Panc1 (cell line): ENCODE measurements around the gene SCGB1D1. TPM values are rescaled to one million over a fixed set of nuclear protein-coding genes. Genes with fewer than 3 reads are reported as not detected.

ENCODE experiments used
- ATAC-seq: fragments of 200-7000 bp; cut with Tn5 transposase; 2 replicates; pipeline ENCODE4 v1.9.1; 2020; ENCODE audit warnings: mild to moderate bottlenecking, moderate library complexity
- BruUV-seq: library from RNA; stranded (reverse); fragments of 400-500 nt; replicated peaks from 2 replicates; lab custom pipeline; 2021; lab: Mats Ljungman, UMichigan
- CTCF ChIA-PET: fragments of 300-600 bp; sonication (Branson Sonifier 250); formaldehyde crosslinking; loops from one replicate; lab custom pipeline; 2022; ENCODE audit warnings: antibody characterized with exemption; lab: Charles Lee
- POLR2A ChIA-PET: fragments of 300-600 bp; sonication (Branson Sonifier 250); formaldehyde crosslinking; loops from one replicate; lab custom pipeline; 2022; ENCODE audit warnings: antibody characterized with exemption; lab: Charles Lee
- DNase-seq: peaks from one replicate; pipeline ENCODE4 v3.0.0-alpha.2; 2010; ENCODE audit warnings: low read depth, low spot score
- H3K27ac ChIP-seq: 2 replicates; pipeline ENCODE4 v1.5.1; 2011; ENCODE audit warnings: mild to moderate bottlenecking, low read length, inconsistent platforms
- H3K27me3 ChIP-seq: fragments of 200-500 bp; sonication (Bioruptor generic); 2 replicates; pipeline ENCODE4 v1.6.0; 2014; ENCODE audit warnings: low read length, inconsistent platforms; ENCODE audit not compliant: control insufficient read depth, insufficient read depth
- H3K36me3 ChIP-seq: fragments of 200-500 bp; sonication (Bioruptor generic); 2 replicates; pipeline ENCODE4 v1.5.1; 2014; ENCODE audit warnings: inconsistent platforms, mild to moderate bottlenecking, low read length, moderate library complexity; ENCODE audit not compliant: control insufficient read depth, insufficient read depth
- H3K4me1 ChIP-seq: 2 replicates; pipeline ENCODE4 v1.5.1; 2011; ENCODE audit warnings: inconsistent platforms, mild to moderate bottlenecking, low read length, moderate library complexity; ENCODE audit not compliant: control insufficient read depth, insufficient read depth
- H3K4me3 ChIP-seq, 2 experiments: 2 replicates each; pipeline ENCODE4 v1.5.1; 2011 to 2012; ENCODE audit warnings: low read depth in 2 of 2, low read length in 2 of 2, mild to moderate bottlenecking in 2 of 2, inconsistent platforms in 1 of 2, moderate library complexity in 1 of 2
- H3K9me3 ChIP-seq: fragments of 200-500 bp; sonication (Bioruptor generic); 2 replicates; pipeline ENCODE4 v1.5.1; 2014; ENCODE audit warnings: low read depth, mild to moderate bottlenecking, inconsistent platforms, low read length, moderate library complexity; ENCODE audit not compliant: control insufficient read depth, insufficient read depth
- POLR2AphosphoS5 ChIP-seq: IDR thresholded peaks from 2 replicates; pipeline ENCODE4 v1.6.1; 2012; ENCODE audit warnings: mild to moderate bottlenecking, low read depth, low read length, moderate library complexity
- SIN3A ChIP-seq: IDR thresholded peaks from 2 replicates; pipeline ENCODE4 v1.6.1; 2012; ENCODE audit warnings: low read depth, mild to moderate bottlenecking, low read length, moderate library complexity, borderline replicate concordance; ENCODE audit not compliant: insufficient read depth
- TCF7L2 ChIP-seq: IDR thresholded peaks from 2 replicates; pipeline ENCODE4 v1.6.1; 2011; ENCODE audit warnings: mild to moderate bottlenecking, low read depth, low read length, inconsistent platforms
- in situ Hi-C: cut with HindIII; loops from 2 replicates; pipeline ENCODE4 v1.10.0; 2016; ENCODE audit warnings: low sequenced_read_pairs, low pct_unique_long_range_greater_than_20kb
- intact Hi-C: fragments of 100-400 bp; cut with micrococcal nuclease; formaldehyde crosslinking; loops from one replicate; pipeline ENCODE4 v1.10.0; 2022; ENCODE audit not compliant: unreplicated experiment
- total RNA-seq: library from RNA; stranded (reverse); gene quantifications from one replicate; pipeline ENCODE4 v1.2.1, GENCODE V29; 2021; ENCODE audit not compliant: unreplicated experiment
- TF ChIP-seq, protein P1 (sequence below), 2 experiments: IDR thresholded peaks; 2 replicates each; pipeline ENCODE4 v1.6.1; 2011 to 2012; ENCODE audit warnings: low read depth in 2 of 2, control low read depth in 1 of 2, low read length in 1 of 2, mild to moderate bottlenecking in 1 of 2, moderate library complexity in 1 of 2; ENCODE audit not compliant: insufficient read depth in 1 of 2
- TF ChIP-seq, protein P2 (sequence below): fragments of 450-650 bp; IDR thresholded peaks from 2 replicates; pipeline ENCODE4 v1.5.1; 2017; ENCODE audit warnings: mild to moderate bottlenecking

The SCGB1D1 gene
- total RNA-seq, 1 experiment from 2014 or later: not detected

DNA sequence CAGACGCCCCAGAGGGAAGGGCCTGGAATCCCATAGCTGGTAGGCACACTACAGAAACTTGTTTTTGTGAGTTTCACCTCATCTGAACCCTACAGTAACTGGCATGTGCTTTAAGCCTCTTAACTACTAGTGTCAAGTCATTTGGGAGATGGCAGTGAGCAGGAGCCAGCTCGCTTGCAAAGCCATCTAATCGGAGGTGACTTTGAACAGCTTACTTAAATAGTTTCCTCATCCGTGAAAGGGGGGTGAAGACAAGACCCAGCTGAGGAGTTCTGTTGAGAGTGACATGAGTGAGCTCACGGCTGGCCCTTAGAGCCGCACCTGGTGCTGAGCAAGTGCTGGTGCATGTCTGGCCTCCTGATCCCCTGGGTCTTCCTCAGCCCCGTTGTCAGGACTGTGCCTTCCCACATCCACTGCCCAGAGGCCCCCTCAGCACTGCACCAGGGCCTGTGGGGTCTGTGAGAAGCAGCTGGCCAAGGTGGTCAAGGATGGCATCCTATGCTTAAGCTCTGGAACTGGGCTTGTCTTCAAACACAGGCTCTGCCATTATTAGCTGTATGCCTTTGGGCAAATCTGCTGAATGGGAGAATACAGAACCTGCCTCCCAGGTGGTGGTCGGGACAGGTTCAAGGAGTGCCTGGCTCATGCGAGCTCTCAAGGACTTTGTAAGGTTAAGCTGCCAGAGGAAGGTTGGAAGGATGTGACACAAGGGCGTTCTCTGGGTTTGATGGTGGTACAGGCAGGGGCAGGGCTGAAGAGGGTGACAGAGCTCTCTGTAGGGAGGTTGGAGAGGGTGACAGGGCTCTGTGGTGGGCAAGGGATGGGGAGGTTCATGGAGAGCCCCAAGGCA, 38.9 kb upstream of the SCGB1D1 start:
- in situ Hi-C loops: no loop called here
- intact Hi-C loops: no loop called here
- ATAC-seq (no peak), DNase-seq (no peak)
- Histone ChIP-seq H3K9me3 (no peaks in the 10 kb centered on the region), H3K4me3 (no peak overlapping the region), H3K36me3 (peaks cover 13% of the 10 kb centered on the region), H3K27me3 (no peaks in the 10 kb centered on the region), H3K4me1 (no peaks in the 10 kb centered on the region), H3K27ac (no peak overlapping the region)
- CTCF ChIA-PET: no interaction called here
- no TSS peak for BruUV-seq
- TF ChIP-seq TCF7L2 (no peak), SIN3A (no peak), POLR2AphosphoS5 (no peak)
- POLR2A ChIA-PET: no interaction called here

DNA sequence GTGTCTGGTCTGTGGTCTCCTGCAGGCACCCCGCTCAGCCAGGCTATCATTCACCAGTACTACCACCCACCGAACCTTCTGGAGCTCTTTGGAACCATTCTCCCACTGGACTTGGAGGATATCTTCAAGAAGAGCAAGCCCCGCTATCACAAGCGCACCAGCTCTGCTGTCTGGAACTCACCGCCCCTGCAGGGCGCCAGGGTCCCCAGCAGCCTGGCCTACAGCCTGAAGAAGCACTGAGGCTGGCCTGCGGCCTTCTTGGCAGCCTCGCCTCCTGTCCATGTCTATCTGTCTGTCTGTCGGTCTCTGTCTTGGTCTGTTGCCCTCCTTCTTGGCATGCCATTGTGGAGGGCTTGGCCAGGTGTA, 38.3 kb upstream of the SCGB1D1 start:
- Histone ChIP-seq H3K9me3 (no peaks in the 10 kb centered on the region), H3K36me3 (peaks cover 13% of the 10 kb centered on the region), H3K27me3 (no peaks in the 10 kb centered on the region), H3K27ac (no peak overlapping the region), H3K4me1 (no peaks in the 10 kb centered on the region), H3K4me3 (no peak overlapping the region)
- ChIA-PET POLR2A (no interaction called here), CTCF (no interaction called here)
- TF ChIP-seq SIN3A (no peak), TCF7L2 (no peak), POLR2AphosphoS5 (no peak)
- TF ChIP-seq, protein P1, sequence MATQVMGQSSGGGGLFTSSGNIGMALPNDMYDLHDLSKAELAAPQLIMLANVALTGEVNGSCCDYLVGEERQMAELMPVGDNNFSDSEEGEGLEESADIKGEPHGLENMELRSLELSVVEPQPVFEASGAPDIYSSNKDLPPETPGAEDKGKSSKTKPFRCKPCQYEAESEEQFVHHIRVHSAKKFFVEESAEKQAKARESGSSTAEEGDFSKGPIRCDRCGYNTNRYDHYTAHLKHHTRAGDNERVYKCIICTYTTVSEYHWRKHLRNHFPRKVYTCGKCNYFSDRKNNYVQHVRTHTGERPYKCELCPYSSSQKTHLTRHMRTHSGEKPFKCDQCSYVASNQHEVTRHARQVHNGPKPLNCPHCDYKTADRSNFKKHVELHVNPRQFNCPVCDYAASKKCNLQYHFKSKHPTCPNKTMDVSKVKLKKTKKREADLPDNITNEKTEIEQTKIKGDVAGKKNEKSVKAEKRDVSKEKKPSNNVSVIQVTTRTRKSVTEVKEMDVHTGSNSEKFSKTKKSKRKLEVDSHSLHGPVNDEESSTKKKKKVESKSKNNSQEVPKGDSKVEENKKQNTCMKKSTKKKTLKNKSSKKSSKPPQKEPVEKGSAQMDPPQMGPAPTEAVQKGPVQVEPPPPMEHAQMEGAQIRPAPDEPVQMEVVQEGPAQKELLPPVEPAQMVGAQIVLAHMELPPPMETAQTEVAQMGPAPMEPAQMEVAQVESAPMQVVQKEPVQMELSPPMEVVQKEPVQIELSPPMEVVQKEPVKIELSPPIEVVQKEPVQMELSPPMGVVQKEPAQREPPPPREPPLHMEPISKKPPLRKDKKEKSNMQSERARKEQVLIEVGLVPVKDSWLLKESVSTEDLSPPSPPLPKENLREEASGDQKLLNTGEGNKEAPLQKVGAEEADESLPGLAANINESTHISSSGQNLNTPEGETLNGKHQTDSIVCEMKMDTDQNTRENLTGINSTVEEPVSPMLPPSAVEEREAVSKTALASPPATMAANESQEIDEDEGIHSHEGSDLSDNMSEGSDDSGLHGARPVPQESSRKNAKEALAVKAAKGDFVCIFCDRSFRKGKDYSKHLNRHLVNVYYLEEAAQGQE (IDR thresholded peaks at IDR 0.05; ENCODE audit: insufficient read depth in 1 of 2, low read depth in 2 of 2, low read length in 1 of 2): no peak
- TF ChIP-seq, protein P2, sequence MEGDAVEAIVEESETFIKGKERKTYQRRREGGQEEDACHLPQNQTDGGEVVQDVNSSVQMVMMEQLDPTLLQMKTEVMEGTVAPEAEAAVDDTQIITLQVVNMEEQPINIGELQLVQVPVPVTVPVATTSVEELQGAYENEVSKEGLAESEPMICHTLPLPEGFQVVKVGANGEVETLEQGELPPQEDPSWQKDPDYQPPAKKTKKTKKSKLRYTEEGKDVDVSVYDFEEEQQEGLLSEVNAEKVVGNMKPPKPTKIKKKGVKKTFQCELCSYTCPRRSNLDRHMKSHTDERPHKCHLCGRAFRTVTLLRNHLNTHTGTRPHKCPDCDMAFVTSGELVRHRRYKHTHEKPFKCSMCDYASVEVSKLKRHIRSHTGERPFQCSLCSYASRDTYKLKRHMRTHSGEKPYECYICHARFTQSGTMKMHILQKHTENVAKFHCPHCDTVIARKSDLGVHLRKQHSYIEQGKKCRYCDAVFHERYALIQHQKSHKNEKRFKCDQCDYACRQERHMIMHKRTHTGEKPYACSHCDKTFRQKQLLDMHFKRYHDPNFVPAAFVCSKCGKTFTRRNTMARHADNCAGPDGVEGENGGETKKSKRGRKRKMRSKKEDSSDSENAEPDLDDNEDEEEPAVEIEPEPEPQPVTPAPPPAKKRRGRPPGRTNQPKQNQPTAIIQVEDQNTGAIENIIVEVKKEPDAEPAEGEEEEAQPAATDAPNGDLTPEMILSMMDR: no peak
- DNase-seq: no peak
- in situ Hi-C loops: no loop called here
- ATAC-seq: no peak
- BruUV-seq: no TSS peak
- intact Hi-C loops: no loop called here
